Measurements from ENCODE around the gene TMEM245. TPM values are rescaled to one million over a fixed set of nuclear protein-coding genes. Genes with fewer than 3 reads are reported as not detected.

Gene TMEM245
- total RNA-seq, 4 donors from 2014 or later: 45.7 to 121 (median 71.4) TPM

- Histone ChIP-seq H3K9me3 (no peaks in the 10 kb centered on the region), H3K27ac (no peak overlapping the region), H3K4me3 (no peak overlapping the region), H3K4me1 (no peaks in the 10 kb centered on the region), H3K36me3 (no peaks in the 10 kb centered on the region), H3K27me3 (peaks cover 11 to 26% (median 19%) of the 10 kb centered on the region in 3 donors)
- in situ Hi-C loops (cut with MboI; ENCODE audit: low sequenced_read_pairs in 4 of 4): no loop called here
- ATAC-seq (no peak), DNase-seq (no peak)
- TF ChIP-seq POLR2A (IDR thresholded peaks at IDR 0.05): no peak
- TF ChIP-seq CTCF (IDR thresholded peaks at IDR 0.05 in 4 of 5, conservative IDR thresholded peaks at IDR 0.05 in 1 of 5): no peak
- intact Hi-C loops (cut with DNase I; ENCODE audit: low total_unique reads): no loop called here
Observed at GRCh38 chr9:109166171-109166770, 46.5 kb upstream of the TMEM245 start.

- no peak for DNase-seq
- no peaks in the 10 kb centered on the region for H3K4me1 ChIP-seq
- H3K27me3 ChIP-seq: peaks cover 11 to 21% (median 19%) of the 10 kb centered on the region in 3 donors
- H3K4me3 ChIP-seq: no peak overlapping the region
- in situ Hi-C loops (cut with MboI; ENCODE audit: low sequenced_read_pairs in 4 of 4) (no loop called here), intact Hi-C loops (cut with DNase I; ENCODE audit: low total_unique reads) (no loop called here)
- H3K27ac ChIP-seq: no peak overlapping the region
- H3K36me3 ChIP-seq: no peaks in the 10 kb centered on the region
- TF ChIP-seq CTCF (IDR thresholded peaks at IDR 0.05 in 4 of 5, conservative IDR thresholded peaks at IDR 0.05 in 1 of 5): no peak
- no peak for TF ChIP-seq POLR2A (IDR thresholded peaks at IDR 0.05)
- no peaks in the 10 kb centered on the region for H3K9me3 ChIP-seq
- ATAC-seq: no peak
Observed at GRCh38 chr9:109164042-109164441, 44.3 kb upstream of the TMEM245 start.

GRCh38 chr9:109163194-109163593 is 43.4 kb upstream of the TMEM245 start:
- Histone ChIP-seq H3K4me1 (no peaks in the 10 kb centered on the region), H3K27ac (no peak overlapping the region), H3K9me3 (no peaks in the 10 kb centered on the region), H3K36me3 (no peaks in the 10 kb centered on the region), H3K27me3 (peaks cover 11 to 18% (median 17%) of the 10 kb centered on the region in 3 donors), H3K4me3 (no peak overlapping the region)
- TF ChIP-seq CTCF (IDR thresholded peaks at IDR 0.05 in 4 of 5, conservative IDR thresholded peaks at IDR 0.05 in 1 of 5): no peak
- TF ChIP-seq POLR2A (IDR thresholded peaks at IDR 0.05): no peak
- in situ Hi-C loops (cut with MboI; ENCODE audit: low sequenced_read_pairs in 4 of 4): no loop called here
- DNase-seq (no peak), ATAC-seq (no peak)
- intact Hi-C loops (cut with DNase I; ENCODE audit: low total_unique reads): no loop called here

- no peaks in the 10 kb centered on the region for H3K9me3 ChIP-seq
- ATAC-seq (no peak), DNase-seq (no peak)
- no peak for TF ChIP-seq POLR2A (IDR thresholded peaks at IDR 0.05)
- TF ChIP-seq CTCF (IDR thresholded peaks at IDR 0.05 in 4 of 5, conservative IDR thresholded peaks at IDR 0.05 in 1 of 5): no peak
- peaks cover 6 to 14% (median 12%) of the 10 kb centered on the region in 3 donors for H3K27me3 ChIP-seq
- no peak overlapping the region for H3K4me3 ChIP-seq
- H3K36me3 ChIP-seq: no peaks in the 10 kb centered on the region
- in situ Hi-C loops (cut with MboI; ENCODE audit: low sequenced_read_pairs in 4 of 4) (no loop called here), intact Hi-C loops (cut with DNase I; ENCODE audit: low total_unique reads) (no loop called here)
- no peak overlapping the region for H3K27ac ChIP-seq
- no peaks in the 10 kb centered on the region for H3K4me1 ChIP-seq
Observed at GRCh38 chr9:109162677-109163076, 42.9 kb upstream of the TMEM245 start.

GRCh38 chr9:109161471-109161870 is 41.7 kb upstream of the TMEM245 start:
- intact Hi-C loops (cut with DNase I; ENCODE audit: low total_unique reads): no loop called here
- DNase-seq (no peak), ATAC-seq (no peak)
- peaks cover 0 to 7% (median 6%) of the 10 kb centered on the region in 3 donors for H3K27me3 ChIP-seq
- in situ Hi-C loops (cut with MboI; ENCODE audit: low sequenced_read_pairs in 4 of 4): no loop called here
- no peak overlapping the region for H3K27ac ChIP-seq
- no peaks in the 10 kb centered on the region for H3K36me3 ChIP-seq
- no peak overlapping the region for H3K4me3 ChIP-seq
- H3K9me3 ChIP-seq: no peaks in the 10 kb centered on the region
- TF ChIP-seq POLR2A (IDR thresholded peaks at IDR 0.05) (no peak), CTCF (IDR thresholded peaks at IDR 0.05 in 4 of 5, conservative IDR thresholded peaks at IDR 0.05 in 1 of 5) (no peak)
- no peaks in the 10 kb centered on the region for H3K4me1 ChIP-seq

All from gastrocnemius medialis (tissue), 4 donors.